RPMI7951 (cell line): ENCODE data around the gene NOTCH4. TPM values are rescaled to one million over a fixed set of nuclear protein-coding genes. Genes with fewer than 3 reads are reported as not detected.
"Not testable (repeated sequence)": the region's sequence is repeated elsewhere in the genome, so short reads cannot be mapped to it uniquely, and the experiment has no call there.

Experiments
- DNase-seq: peaks from one replicate; pipeline ENCODE4 v3.0.0-alpha.2; 2012; ENCODE audit warnings: low read depth
- total RNA-seq: library from RNA; depleted of rRNA; stranded (reverse); fragments of >200 nt; shearing (Covaris generic); gene quantifications from 2 replicates; pipeline ENCODE4 v1.2.3, GENCODE V29; 2014

NOTCH4 gene
- total RNA-seq, 1 experiment from 2014 or later = 4.8 TPM

DNA sequence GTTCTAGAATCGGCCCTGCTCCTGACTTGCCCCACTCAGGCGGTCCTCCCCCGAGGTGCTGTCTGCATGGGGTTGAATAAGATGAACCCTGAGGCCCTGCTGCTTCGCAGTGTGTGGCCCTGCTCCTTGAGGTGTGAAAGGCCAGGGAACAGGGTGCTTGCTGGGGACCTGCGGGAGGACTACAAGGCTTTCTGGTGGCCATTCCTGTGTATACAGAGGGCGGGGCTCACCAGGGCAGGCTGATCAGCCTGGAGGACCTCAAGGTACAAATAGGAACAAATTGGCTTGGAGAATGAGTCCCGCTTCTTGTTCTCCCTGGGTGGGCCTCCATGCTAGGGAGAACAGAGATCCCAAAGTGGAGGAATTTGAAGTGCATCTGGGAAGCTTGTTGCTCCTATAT, 5.7 kb downstream of the NOTCH4 start:
- DNase-seq = no peak

DNA sequence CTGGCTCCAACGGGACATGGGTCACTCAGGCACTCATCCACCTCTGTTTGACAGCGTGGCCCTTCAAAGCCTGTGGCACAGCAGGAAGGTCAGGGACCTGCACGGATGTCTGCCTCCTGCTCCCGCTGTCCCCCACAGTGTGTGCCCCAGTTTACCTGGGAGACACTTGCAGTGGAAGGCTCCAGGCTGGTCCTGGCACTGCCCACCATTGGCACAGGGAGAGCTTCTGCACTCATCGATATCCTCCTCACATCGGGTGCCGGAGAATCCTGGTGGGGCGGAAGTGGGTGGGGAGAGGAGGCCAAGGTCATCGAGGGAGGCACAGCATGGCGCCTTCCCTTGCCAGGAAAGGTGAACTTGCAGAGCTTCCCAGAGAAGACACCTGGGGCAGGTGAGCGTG, 6.9 kb downstream of the NOTCH4 start:
- no peak for DNase-seq

DNA sequence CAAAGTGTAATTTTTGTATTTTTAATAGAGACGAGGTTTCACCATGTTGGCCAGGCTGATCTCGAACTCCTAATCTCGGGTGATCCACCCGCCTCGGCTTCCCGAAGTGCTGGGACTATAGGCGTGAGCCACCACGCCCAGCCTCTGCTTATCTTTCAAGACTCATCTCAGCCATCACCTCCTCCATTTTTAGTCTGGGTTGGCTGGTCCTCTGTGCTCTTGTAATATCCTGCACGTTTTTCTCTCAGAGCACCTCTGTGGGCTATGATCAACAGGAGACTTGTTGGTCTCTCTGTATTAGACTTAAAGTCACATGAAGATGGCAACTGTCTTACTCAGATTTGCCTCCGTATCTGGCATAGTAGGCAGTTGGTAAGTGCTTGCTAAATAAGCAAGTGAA, 7.6 kb downstream of the NOTCH4 start:
- no peak for DNase-seq

DNA sequence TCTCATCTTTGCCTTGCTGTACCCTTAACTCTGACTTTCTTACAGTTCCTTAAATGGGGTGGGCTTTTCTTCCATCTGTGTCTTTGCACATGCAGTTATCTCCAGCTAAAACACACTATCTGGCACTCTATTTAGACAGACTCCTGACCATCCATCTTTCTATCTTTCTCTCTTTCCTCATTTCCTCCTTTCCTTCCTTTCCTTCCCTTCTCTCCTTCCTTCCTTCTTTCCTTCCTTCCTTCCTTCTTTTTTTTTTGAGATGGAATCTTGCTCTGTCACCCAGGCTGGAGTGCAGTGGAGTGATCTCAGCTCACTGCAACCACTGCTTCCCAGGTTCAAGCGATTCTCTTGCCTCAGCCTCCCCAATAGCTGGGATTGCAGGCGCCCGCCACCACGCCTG, 8.2 kb downstream of the NOTCH4 start:
- DNase-seq = no peak

DNA sequence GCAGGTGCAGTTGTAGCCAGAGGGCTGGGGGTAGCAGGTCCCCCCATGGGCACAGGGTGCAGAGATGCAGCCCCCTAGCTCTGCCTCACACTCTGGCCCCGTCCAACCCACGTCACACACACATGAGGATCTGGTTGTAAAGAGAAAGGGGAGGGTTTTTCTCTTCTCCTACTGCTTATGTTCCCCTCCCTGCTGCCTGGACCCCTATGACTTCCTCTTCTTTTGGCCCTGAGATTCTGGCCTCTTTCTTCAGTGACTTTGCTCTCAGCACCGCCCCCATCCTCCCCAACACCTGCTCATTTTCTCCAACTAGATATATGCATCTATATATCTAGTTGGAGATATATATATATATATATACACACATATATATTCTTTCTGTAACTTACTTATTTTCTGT, 9.7 kb downstream of the NOTCH4 start:
- DNase-seq = no peak

DNA sequence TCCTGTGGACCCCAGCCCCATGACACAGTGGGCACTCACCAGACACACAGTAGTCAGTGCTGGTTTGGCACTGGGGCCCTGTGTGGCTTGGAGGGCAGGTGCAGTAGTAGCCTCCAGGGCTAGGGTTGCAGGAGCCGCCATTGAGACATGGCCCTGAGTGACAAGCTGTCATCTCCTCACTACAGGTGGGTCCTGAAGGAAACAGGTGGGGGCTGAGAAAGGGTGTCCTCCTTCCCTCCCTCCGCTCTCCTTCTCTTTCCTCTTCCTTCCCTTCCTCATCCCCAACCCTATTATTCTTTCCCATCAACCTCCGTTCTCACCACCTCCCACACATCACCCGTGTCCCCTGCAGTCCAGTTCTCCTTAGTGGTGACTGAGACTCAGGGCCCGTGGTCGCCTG, 10.2 kb downstream of the NOTCH4 start:
- no peak for DNase-seq

DNA sequence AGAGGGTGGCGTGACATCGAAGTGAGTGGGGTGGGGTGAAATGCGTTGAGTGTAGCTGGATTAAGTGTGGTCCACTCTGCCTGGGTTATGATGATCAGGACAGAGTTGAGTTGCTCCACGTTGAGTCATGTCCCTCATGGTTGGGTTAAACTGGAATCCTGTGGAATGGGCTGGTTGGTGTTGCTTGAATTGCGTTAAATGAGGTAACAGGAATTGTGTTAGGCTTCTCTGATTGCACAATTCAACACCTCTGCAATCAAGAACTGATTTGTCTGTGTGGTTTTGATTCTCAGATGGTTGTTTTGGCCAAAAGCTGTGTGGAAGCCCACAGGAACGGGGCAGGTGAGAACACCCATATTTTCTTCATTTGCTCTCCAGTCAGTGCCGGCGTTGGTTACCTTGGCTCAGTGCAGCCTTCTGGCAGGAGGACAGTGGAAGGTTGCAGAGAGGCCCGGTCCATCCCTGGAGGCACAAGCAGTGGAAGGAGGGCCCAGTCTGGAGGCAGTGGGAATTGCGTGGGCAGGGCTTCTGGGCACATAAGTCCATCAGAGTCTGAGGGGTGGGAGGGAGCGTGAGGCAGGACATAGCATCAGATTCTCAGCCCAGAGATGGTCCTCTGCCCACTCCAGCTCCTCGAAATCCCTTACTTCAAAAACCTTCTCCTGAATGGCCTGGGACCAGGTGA, 11.6 kb downstream of the NOTCH4 start:
- no peak for DNase-seq

DNA sequence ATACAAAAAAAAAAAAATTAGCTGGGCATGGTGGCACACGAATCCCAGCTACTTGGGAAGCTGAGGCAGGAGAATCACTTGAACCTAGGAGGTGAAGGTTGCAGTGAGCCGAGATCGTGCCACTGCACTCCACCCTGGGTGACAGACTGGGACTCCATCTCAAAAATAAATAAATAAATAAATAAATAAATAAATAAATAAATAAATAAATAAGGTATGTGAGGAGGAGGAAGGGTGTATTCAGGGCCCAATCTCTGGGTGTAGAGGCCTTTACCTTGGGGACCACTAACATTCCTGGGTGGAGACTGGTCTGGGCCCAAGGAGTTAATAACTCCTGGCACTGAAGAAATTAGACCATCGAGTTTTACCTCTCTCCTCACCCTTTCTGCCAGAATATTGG, 12.4 kb downstream of the NOTCH4 start:
- DNase-seq = not testable (repeated sequence)

DNA sequence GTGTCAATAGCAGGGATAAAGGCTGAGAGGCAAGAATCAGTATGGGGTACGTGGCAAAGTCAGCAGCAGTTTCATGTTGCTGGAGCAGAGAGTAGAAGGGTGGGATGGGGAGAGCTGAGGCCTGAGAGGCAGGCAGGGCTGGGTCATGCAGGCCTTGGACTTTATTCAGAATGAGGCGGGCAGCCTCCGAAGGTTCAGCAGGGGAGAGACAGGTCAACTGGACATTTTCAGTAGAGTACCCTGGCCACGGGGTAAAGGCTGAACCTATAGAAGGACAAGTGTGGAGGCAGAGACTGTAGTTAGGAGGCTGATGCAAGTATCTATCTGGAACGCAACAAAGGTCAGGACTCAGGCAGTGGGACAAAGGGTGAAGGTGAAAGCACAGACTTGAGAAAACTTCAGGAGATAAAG, 13.7 kb downstream of the NOTCH4 start:
- DNase-seq = no peak

DNA sequence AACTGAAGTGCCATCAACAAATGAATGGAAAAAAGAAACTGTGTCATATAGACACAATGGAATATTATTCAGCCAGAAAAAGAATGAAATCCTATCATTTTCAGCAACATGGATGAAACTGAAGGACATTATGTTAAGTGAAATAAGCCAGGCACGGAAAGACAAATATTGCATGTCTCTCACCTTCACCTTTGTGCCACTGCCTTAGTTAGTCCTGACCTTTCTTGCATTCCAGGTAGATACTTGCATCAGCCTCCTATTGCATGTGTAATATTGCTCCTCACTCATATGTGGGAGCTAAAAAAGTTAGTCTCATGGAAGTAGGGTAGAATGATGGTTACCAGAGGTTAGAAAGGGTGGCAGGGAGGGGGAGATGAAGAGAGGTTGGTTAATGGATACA, 14.9 kb downstream of the NOTCH4 start:
- no peak for DNase-seq

DNA sequence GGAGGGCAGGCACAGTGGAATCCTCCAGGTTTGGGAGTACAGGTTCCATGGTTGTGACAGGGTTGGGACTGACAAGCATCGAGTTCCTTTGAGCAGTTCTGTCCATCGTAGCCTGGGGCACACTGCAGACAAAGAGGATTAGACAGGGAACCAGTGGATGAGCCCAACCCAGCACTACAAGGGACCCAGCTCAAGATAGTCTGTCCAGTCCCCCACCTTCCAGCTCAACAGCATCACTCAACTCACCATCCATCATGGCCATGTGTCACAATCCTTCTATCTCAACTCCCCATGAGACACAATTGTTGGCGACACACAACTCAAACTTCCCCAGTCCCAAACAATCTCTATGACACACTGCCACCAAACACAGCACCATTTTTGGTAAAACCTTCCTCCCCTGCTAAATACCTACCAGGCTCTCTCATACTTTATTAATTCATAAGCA, 19.6 kb downstream of the NOTCH4 start:
- no peak for DNase-seq

DNA sequence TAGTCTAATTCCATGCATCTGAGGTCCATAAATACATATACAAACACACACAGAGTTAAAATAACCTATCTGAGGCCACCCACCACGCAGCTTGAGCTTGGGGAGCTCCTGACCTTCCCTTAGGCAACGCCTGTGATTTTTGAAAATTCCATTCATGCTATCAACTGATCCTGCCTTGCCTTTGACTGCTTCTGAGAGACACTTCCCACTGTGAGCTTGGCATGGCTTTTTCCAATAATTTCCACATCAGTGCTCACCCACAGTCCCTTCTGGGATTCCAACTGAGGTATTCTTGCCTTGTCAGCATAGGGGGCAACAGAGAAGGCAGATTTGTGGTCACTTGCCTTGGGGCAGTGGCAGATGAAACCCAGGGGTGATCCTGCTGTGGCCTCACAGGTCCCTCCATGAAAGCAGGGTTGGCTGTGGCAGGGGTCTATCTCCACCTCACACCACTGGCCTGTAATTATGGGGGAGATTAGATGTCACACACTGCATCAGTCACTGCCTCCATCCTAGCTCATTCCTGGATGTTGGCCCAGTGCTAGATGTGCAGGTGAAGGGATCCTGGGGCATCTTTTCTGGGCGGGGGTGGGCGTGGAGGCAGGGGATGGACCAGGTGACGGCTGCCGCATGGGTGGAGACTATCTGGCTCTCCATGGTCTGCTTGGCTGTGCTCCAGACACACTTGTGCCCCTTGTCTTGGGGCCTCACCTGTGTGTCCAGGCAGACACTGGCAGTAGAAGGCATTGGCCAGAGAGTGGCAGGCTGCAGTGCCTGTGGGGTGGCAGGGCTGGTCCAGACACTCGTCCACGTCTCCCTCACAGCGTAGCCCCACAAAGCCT, 20.2 kb downstream of the NOTCH4 start:
- DNase-seq = no peak

DNA sequence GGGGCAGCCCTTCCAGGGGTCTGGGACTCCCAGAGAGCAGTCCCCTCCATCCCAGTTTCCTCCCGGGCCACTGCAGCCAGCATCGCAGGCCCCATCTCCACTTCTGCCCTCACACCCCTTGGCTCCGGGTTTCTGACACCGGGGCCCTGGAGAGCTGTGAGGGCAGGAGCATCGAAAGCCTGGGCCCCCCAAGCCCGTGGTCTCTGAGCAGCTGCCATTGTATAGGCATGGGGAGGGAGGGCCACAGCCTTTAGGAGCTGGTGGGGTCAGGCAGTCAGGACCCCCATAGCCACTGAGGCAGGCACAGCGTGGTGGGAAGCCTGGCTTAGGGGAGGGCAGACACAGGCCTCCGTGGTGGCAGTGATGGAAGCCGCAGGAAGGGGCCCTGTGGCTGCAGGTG, 21.7 kb downstream of the NOTCH4 start:
- DNase-seq = no peak

DNA sequence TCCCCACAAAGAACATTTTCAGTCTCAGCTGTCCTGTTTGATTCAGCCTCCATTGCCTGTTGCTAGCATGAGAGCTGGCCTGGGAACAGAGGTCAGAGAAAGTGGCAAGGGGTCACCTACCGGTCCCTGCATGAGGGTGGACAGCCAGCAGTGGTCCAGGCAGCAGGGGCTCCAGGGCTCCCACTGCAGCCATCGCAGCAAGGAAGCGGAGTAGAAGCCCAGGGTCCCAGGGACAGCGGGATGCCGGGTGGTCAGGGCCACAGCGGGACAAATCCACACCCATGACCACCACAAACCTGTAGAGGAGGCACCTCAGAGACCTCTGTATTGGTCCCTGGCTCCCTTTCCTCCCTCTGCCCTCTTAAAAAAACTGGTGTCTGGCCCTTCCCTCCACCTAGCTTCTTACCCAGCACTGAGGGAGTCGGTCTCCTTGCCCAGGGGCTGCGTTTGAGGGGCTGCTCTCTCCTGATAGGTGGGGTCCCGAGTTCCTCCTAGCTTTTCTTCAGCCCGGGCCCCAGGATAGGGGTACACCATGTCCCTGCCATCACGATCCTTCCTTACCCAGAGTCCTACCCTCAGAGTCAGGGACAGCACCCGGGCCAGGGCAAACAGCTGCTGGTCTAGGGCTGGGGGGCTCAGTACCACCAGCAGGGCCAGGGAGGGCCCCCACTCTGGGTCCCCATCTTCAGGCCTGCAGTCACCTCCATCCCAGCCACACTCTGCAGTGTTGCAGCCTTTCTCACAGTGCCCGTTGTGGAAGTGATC, 23.0 kb downstream of the NOTCH4 start:
- no peak for DNase-seq

DNA sequence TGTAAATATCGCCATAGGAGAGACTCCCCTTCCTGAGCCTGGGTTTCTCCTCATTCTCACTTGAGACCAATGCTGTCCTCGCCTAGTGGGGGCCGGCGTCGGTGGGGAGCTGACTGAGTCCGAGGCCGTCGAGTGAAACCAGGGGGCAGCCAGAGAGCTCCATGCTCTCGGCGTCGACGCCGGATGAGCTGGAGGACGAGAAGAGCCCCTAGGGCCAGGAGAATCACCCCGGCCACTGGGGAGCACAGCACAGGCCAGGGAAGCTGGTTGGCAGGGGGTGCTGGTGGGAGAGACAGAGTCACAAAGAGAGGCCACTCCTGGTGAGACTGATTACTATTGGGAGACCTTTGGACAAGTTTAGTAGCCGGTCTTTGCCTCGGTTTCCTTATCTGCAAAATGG, 25.0 kb downstream of the NOTCH4 start:
- no peak for DNase-seq

DNA sequence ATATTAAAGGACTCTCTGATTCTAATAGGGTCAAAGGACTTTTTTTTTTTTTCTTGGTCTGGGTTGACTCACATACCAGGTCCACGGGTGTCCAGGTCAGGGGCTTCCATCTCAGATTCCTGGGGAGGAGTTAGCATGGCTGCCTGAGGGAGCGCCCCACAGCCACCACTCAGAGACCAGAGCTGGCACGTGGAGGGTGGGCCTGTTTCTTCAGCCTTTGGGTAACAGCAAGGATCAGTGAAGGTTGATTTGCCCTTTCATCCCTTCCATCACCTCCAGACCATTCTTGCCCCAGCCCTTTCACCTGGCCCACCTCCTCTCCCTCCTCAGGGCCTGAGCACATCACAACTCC, 25.5 kb downstream of the NOTCH4 start:
- no peak for DNase-seq

DNA sequence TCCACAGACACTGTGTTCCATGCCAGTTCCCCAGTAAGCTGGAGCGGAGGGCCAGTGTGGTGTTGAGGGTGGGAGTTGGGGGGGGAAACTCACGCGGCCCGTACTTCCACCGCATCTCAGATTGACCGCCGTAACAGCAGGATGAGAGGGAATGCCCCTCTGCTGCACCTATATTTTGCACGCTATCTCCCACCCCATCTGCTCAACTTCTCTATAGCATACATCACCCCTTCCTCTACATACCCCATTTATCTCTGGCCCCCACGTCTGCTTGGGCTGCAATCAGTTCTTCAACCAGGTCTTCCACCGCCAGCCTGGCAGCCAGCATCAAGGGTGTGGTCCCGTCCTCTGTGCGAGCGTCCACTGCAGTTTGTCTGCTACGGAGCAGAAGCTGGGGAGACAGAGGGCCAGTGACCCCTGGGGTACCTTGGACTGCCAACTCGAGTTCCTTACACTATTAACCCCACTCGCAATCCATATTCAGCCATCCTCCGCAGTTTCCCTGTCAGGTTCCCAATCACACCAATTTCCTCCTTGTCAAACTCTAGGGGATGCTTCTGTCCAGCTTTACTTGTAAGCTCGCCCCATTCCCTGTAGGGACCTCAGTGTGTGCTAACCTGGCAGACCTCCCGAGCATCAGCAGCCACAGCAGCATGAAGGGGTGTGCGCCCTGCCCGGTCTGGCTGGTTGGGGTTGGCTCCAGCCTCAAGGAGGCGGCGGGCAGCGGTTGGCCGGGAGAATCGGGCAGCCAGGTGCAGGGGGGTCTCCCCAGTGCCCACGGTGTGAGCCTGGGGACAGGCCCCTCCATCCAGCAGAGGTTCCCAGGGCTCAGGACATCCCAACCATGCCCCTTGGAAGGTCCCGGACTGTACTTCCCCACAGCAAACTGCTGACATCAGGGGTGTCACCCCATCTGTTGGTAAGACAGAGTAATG, 26.9 kb downstream of the NOTCH4 start:
- peak; percentile 57 for DNase-seq

DNA sequence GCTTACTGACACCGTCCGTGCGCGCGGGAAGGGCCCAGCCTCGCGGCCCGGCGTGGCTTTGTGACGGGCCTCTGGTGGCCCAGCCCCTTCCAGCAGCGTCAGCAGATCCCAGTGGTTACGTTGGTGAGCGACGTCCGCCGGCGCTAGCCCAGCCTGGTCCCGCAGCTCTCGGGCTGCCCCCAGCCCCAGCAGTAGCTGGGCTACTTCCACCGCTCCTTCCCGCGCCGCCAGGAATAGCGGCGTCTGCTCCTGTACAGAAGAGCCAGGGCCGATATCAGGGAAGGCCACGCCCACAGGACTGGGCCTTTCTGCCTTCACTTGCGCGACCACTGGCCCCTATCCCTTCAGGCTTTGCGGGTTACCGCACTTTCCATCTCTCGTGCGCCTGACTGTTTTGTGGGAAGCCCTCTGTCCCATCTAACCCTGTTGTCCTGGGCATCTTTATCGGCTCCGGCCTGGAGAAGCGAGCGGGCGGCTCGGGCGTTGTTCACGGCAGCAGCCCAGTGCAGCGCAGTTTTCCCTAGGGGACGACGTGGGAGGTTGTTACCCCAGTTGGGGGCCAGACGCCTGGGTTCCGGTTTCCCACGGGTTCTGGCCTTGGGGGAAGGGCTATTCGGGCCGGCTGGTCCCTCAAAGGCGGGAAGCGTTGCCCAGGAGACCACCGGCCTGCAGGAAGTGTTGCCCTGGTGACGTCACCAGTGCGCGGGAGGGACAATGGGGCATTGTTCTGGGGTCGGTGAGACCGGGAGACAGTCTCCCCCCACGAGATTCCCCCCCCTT, 27.8 kb downstream of the NOTCH4 start:
- DNase-seq = peak; percentile 89

DNA sequence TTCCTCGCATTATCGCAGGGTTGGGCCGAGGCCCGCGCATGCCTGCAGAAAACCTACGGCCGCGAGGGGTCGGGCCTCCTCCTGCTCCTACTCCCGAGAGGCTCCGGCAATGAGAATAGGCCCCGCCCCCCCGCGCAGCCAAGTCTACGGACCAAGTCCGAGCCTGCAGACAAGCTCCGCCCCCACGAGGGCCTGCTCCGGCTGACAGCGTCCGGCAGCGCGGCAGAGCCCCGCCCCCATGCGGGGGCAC, 28.3 kb downstream of the NOTCH4 start:
- peak; percentile 100 for DNase-seq

DNA sequence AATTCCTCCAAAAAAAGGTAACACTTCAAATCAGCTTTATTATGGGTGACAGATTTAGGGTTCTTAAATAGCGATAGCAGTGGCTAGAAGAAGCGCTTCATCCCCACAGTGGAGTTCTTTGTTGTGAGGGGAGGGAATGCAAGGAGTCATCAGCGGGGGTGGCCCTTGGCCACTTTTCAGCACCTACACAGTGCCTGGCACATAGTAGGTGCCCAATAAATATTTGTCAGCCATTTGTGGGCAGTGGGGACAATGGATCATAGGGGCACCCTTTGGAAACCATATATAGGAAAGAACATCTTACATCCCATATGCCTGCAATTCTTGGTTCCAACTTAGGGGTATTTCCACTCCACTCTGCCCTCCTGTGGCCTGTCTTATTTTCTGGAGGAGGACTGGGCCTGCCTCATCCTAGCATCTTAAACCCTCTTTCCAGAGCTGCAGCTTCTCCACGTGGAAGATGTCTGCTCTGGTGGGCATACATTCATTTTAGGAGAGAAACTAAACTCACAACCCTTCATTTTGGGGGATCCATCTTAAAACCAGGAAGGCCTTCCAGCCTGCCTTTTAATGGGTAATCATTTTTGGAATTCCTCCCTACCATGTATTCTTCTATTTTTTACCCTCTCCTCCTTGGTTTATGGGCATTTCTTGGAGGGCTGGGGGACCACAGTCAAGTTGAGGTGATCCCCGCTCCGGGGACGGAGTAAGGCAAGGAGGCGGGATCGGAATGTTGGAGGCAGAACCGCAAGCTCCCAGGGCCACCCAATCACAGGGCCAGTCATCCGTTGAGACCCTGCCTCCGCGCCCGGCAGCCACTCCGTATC, 28.8 kb downstream of the NOTCH4 start:
- peak; percentile 58 for DNase-seq
